ENCODE results near the gene RPP21.
"Not testable (repeated sequence)": the region's sequence is repeated elsewhere in the genome, so short reads cannot be mapped to it uniquely, and the experiment has no call there.

Gene RPP21

GRCh38 chr6:30369280-30369679, 24.3 kb downstream of the RPP21 start:
- not testable (repeated sequence) for DNase-seq

GRCh38 chr6:30378290-30378937, 33.5 kb downstream of the RPP21 start:
- DNase-seq: no peak

GRCh38 chr6:30380464-30380863, 35.5 kb downstream of the RPP21 start:
- no peak for DNase-seq

- DNase-seq: no peak
Observed at GRCh38 chr6:30386166-30386565, 41.2 kb downstream of the RPP21 start.

GRCh38 chr6:30391240-30391639, 46.3 kb downstream of the RPP21 start:
- no peak for DNase-seq

- DNase-seq: no peak
Observed at GRCh38 chr6:30394139-30394538, 49.2 kb downstream of the RPP21 start.

Measured in right kidney (tissue), 1 donor.